Eye (tissue), 1 donor: ENCODE data around the gene SNPH.

ENCODE experiments used
- DNase-seq: peaks from one replicate; pipeline ENCODE4 v3.0.0-alpha.2; 2015

The SNPH gene

DNA sequence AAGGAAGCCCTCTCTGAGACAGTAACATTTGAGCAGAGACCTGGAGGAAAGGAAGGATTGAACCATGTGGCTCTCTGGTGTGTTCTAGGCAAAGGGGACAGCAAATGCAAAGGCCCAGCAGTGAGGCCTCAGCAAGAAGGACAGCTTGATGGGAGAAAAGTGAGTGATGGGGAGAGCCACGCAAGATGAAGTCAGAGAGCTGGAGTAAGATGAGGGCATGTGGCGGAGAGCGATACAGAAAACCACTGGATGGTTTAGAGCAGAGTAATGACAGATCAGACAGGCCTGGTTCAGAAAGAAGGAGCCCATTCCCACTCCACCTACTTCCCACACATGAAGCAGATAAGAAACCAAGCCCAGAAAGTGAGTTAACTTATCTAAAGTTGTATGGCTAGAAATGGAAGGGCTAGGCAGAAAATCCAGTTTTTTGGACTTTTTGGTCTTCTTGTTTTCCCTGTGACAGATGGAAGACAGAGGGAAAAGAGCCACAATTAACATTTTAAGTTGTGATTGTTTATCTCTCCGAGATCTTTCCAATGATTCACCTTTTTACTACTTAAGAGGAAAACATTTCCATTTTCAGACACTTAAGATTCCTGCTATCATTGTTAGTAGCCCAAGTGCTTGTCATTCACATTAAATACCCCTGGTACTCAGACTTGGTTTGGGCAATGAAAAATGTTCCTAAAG is 723 bp upstream of the SNPH start:
- no peak for DNase-seq

DNA sequence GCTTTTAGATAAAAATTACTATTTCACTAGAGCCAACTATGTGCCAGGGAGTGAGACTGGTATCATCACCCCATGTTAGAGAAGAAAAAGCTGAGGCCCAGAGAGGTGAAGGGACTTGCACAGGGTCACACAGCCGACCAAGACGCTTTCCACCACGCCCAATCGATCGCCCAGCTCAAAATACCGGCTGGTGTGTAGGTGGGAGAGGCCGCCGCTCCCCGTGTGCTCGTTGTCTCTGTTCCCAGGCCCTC is 253 bp upstream of the SNPH start:
- DNase-seq, result no peak

DNA sequence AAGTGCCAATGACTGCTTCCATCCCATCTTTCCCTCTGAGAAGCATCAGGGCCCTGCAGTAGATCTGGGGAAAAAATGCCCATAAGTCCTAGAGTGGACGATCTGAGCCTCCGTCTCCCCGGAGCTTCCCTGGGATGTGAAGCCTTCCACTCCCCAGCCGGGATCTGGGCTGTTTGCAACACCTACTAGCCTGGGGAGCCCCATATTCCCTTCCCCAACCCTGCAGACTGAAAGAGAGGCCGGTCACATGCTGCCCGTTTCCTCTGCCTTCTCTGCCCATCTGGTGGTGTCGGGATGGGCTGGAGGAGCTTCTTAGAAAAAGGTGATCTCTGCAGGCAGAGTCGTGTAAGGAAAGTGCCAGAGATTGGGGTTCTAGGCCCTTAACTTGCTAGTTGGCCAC is 1.1 kb downstream of the SNPH start:
- DNase-seq, result no peak

DNA sequence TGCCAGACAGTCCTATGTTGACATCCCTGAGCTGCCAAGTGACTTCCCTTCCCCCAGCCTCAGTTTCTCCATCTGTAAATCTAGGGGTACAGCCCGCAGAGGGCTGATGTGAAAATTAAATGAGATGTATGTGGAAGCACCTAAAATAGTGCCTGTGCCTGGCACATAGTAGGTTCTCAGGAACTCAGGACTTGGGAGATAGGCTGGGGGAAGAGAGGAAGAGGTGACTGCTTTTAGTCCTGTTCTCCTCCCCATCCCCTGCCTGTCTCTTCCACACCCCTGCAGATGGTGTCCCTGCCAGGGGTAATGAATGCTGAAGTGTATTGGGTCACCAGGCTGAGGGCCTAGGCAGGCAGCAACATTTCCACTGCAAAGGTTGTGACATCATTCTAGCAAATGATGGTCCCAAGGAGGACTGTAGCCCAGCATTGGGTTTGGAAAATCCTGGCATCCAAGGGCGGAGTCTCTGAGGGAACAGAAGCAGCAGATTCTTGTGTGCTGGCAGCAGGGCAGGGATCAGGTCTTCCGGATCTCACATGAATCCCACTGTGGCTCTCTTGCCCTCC is 1.8 kb downstream of the SNPH start:
- no peak for DNase-seq

DNA sequence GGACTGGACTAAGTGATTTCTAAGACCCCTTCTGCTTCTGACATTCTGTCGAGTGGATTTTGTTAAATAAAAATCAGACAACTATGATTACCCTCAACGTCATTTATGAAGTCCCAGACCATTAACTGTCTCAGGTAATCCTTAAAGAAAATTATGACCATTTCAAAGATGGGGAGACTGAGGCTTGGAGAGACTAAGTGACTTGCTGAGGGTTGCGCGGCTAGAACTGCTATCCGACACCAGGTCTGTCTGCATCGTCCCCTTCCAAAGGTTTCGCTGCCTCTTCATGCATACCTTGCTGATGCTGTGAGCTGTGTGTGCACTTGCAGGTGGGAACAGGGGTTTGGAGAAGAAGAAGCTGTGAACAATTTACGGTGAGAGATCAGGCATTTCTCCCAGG is 3.1 kb downstream of the SNPH start:
- no peak for DNase-seq

DNA sequence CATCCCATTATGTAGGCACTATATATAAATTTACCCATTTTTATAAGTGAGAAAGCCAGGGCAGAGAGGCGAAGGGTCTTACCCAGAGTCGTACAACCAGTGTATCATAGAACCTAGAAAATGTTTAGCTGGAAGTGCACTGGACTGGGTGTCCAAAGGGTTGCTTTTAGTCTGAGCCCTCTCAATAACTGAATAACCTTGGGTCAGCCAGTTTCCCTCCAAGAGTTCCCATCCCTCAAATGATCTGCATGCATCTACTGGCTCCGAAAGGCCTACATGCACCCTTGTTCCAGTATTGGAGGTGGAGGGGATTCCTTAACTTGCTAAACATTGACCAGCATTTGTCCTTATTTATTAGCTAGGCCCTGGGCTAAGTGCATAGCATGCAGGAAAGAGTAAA is 3.8 kb downstream of the SNPH start:
- no peak for DNase-seq

DNA sequence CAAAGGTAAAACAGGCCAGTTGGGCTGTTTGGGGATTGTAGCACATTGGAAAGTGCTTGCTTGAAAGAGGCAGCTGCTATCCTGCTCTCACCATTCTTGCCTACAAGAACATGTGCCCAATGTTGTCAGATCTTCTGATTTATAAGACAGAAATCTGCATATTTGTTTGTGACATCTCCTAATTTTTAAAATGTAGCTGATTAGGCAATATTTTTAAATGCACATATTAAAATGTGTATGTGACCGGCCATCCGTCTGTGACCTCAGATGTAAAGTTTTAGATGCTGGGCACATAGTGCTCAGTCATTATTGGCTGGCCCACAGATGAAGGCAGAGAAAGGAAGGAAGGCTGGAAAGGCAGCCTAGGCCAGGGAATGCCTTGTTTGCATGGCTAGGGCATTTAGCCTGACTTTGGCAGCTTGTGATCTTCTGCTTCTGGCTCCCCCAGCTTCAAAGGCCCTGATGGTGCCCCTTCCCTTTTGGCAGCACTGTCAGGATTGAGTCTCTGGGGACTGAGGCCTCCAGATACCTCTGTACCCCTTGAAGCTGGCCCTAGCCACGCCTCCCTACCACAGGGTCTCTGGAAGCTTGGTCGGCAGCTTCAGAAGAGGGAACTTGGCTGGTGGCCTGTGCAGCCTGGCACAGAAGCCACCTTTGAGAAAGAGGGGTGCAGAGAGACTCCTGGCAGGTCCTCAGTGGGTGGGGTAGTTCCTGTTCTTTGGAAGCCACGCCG is 6.4 kb downstream of the SNPH start:
- no peak for DNase-seq

DNA sequence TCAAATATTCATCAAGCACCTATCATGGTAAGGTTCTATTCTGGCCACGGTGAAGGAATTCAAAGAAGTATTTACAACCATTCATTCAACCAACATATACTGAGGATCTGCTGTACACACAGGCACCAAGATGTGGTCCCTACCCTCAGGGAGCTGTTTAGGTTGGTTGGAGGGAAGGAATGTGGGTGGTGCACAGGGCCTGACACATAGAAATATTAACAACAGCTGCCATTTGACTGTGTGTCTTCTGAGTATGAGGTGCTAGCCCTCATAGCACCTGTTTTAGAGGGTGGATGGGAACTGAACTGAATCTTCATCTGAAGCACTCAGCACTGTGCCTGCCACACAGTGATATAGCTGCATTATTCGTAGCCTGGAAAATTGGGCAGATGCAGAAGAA is 7.3 kb downstream of the SNPH start:
- DNase-seq, result no peak

DNA sequence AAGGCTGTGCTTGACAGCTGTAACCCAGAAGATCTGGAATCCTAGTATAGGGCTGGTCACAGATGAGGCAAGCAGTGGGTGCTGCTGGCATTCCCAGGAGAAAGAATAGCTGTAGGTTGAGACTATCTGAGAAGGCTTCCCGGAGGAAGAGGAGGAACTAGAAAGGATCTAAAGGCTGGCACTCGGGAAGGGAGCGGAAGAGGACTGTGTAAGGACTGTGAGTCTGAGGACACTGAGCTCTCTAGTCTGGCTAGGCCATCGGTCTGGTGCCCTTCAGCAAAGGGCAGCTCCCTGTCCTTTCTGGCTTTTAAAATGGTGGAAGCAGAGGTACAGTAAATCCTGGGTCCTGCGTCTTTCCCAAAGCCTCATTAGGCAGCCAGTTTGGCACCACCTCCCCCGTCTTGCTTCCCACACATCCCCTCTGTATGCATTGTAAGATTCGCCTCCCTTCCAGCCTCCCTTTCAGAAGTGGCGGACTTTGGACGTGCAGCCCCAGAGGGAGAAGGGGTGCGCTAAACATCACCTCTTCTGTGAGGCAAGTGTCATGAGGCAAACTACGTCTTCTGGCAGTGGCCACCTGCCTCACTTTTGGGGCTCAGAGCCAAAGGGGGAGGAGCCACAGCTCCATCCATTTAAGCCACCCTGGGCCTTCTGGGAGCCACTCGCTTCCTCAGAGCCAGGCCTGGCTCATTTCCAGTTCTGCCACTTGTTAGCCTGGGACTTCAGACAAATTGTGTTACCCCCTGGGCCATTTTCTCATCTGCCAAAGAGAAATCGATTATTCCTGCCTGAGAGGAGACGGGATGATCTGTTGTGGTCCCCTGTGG is 8.6 kb downstream of the SNPH start:
- DNase-seq, result peak; percentile 73

DNA sequence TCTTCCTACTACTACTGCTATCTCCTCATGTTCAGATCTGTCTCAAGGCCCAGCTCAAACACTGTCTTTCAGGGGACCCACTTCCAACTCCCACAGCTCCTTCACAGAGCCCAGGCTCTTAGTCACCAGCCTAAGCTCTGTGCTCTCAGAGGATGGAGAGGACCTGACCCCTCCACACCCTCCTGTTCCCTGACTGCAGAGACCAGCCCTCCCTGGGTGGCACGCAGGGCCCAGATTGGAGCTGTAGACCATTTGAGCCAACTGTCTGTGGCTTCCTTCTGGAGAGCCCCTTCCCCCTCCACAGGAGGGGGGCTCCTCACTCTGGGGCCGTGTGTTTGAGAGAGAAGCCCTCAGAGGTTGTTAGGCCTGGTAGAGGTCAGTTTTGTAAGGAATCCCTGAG is 9.8 kb downstream of the SNPH start:
- DNase-seq, result no peak

DNA sequence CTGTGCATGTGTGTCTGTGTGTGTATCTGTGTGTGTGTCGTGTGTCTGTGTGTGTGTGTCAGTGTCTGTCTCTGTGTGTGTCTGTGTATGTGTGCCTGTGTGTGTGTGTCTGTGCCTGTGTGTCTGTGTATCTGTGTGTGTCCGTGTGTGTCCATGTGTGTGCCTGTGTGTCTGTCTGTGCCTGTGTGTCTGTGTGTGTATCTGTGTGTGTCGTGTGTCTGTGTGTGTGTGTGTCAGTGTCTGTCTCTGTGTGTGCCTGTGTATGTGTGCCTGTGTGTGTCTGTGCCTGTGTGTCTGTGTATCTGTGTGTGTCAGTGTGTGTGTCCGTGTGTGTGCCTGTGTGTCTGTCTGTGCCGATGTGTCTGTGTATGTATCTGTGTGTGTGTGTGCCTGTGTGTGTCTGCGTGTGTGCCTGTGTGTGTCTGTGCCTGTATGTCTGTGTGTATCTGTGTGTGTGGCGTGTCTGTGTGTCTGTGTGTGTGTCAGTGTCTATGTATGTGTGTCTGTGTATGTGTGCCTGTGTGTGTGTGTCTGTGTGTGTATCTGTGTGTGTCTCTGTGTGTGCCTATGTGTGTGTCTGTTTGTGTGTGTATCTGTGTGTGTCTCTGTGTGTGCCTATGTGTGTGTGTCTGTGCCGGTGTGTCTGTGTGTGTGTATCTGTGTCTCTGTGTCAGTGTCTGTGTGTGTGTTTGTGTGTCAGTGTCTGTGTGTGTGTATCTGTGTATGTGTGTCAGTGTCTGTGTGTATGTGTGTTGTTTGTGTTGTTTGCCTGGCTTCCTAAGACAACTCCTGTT is 11.6 kb downstream of the SNPH start:
- DNase-seq, result no peak

DNA sequence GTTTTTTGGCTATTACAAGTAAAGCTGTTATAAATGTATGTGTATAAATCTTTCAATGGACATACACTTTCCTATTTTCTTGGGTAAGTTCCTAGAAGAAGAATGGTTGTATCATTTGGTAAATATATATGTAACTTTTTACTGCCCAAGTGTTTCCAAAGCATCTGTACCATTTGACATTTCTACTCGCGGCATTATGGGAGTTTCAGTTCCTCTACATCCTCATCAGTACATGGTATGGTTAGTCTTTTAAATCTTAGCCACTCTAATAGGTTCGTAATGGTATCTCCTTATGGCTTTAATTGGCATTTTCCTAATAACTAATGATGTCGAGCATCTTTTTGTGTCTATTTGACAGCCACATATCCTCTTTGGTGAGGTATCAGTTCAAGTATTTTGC is 12.9 kb downstream of the SNPH start:
- no peak for DNase-seq

DNA sequence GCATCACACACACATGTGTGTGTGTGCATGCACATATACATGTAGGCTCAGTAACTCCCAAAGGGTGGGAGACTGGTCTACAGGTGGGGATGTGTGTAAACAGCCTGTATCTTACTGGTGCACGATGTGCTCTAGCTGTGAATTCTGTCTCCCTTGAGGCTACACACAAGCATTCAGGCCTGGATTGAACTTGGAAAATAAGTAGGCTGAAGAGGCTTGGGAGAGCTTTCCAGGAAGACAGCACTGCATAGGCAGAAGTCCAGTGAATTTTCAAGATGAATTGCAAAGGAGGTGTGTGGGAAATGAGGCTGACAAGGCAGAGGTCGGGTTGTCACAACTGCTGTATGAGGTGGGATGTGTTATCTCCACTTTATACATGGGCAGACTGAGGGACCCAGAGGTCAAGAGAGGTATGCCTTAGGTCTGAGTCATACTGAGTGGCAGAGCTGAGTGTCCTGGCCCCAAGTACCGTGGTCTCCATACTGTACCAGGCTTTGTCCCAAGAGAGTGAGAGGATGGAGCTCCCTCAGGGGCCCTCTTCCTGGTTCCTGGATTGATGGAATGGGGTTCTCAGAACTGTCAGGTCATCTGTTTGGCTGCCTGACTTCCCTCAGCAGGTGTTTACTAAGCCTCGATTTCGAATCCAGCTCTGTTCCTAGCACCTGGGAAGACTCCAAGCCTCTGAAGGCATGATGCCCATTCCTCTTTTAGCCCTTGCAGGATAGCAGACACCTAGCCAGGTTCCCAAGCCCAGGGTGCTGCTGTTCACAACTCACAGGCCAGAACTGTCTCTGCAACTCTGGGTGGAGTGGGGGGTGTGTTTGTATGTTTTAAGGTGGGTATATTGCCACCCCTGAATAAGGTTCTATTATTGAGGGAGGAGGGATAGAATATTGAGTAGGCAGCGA is 14.4 kb downstream of the SNPH start:
- DNase-seq, result no peak

DNA sequence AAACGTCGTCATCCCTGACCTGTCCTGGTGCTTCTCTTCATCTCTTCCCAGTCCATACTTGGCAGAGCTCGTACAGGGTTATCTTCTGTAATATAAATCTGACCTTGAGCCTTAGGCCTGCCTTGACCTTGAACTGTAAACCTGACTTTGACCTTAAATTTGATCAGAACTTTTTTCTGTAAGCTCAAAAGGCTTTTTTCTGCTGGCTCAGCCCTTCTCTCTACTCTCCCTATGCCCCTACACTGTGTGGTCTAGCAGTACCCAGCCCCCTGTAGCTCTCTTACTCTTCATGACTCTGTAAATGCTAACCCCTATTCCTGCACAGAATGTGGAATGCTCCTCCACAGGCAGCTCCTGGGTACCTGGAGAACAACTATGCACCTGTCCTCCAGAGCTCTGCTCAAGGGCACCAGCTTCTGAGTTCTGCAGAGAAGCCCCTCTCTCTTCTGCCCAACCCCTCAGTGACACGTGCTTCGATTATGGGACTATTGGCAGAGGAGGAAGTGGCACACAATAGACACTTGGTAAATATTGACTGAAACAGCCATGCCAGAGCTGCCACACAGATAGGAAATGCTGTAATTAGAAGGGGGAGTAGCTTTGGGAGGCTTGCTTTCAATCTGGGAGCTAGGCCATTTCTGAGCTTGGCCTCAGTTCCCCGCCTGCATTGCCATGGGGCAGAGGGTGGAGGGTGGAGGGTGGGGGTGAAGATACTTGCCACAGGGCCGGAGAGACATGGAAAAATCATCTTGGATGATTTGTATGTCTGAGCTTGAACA is 15.4 kb downstream of the SNPH start:
- no peak for DNase-seq

DNA sequence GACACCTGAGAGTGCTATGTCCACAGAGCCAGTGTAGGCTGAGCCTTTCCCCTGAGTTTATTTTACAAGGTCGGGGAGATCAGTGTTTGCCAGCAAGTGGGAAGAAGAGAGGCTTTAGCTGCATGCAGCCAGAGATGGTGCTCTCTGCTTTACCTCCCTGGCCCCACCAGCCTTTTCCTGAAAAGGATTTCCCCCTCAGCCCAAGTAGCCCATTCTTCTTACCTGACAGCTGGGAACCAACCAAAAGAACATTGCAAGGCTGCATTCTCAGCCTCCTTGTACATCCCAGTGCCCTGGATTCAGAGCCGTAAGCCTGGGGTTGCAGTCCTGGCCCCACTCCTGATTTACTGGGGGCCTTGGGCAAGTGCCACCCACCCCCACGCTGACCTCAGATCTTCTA is 16.9 kb downstream of the SNPH start:
- DNase-seq, result no peak

DNA sequence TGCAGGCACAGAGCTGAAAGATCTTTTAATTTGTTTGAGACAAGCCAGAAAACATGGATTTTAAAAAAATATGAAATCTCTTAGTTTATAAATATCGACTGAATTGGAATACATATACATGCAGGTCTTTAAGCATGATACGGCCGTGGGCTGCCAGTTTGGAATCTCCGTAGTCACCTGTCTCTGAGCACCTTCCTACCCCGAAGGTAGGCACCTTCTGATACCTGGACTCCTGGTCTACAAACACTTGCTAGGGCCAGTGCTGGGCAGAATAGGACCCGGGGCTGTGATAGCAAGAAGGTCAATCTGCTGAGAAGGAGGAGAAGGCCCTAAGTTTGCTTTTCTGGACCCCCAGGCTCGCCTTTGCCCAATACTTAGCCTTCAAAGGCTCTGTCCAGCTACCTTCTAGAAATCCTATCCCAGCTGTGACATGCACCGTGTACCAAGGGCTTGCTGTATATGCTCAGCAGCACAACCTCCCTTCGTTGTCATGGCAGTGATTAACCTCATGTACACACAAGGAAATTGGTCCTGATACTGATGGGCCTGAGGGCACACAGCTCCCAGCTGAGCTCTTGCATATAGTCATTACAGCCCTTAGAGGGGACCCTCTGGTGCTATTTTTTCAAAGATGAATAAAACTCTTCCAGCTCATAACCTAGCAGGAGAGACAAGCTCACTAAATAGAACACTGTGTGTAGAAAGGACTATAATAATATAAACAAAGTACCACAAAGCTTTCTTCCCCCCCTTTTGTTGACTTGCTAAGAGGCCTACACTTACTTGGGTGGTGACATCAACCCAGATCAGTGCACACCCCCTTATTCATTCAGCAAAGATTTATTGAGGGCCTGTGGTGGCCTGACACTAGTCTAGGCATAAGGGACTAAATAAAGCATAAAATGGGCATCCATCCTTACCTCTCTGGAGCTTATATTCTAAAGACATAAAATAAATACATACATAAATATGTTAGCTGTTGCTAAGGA is 17.7 kb downstream of the SNPH start:
- DNase-seq, result peak; percentile 70

DNA sequence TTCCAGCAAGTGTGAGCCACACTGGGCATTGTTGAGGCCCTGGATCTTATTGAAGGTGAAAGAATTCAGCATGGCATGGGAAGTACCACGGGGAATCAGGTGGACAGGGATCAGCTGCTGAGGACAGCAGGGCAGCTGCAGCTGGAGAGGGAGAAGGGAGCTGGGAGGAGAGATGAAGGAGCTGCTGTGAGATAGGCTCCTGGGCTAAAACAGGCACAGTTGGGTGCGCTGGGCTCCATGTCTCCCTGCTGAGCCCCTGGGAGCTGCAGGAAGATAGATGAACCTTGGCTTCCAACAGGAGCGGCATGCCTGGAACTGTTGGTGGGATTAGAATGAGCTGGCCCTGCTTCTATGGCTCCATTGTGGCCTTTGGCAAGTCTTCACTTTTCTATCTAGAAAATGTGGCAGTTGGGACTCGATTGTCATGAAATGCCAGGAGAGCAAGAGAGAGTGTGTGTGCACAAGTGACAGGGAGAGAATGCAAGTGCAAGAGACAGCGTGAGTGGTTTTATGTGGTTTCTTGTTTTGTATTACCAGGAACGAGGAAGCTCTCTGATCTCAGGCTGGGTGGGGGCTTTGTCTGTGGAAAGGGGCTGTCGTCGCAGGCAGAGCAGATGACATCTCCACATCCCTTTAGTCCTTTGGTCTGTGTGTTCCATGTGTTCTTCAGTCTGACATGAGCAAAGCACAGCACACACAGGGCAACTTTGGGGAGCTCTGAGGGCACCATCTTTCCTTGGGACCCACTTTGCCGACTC is 20.4 kb downstream of the SNPH start:
- DNase-seq, result no peak

DNA sequence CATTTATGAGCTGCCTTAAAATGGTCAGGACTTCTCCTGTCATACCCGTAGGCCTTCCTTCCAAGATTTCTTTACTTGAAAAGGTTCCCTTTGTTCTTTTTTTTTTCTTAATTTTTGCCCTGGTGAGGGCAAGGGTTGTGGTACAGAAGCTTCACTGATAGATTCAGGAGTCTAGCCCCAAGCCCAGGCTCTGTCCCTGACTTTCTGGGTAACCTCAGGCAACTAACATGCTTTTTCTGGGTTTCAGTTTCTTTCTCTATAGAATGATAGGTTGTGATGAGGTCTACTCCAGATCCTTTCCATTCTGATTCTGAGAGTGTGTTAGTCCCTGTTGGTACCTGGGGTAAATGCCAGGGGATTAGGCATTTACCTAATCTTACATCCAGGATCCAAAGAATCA is 21.2 kb downstream of the SNPH start:
- DNase-seq, result no peak
